Stimulated activated CD4-positive, alpha-beta T cell treated with anti-CD3 and anti-CD28 coated beads, Interleukin-4, amount 100 ng/mL, for 48 hours (primary cell): ENCODE results near the gene FMN2.
"Not testable (repeated sequence)": the region's sequence is repeated elsewhere in the genome, so short reads cannot be mapped to it uniquely, and the experiment has no call there.

Experiments used
- DNase-seq, 2 donors: peaks; one replicate each; pipeline ENCODE4 v3.0.0-alpha.2; 2020; ENCODE audit warnings: low read depth in 2 of 2

The FMN2 gene

GRCh38 chr1:240310226-240310925, 218.7 kb downstream of the FMN2 start:
- DNase-seq = no peak

- no peak for DNase-seq
These were observed 221.2 kb downstream of the FMN2 start for GRCh38 chr1:240312872-240313271.

- no peak for DNase-seq
These were observed 223.4 kb downstream of the FMN2 start for GRCh38 chr1:240314845-240315801.

- DNase-seq = no peak
These were observed 228.3 kb downstream of the FMN2 start for GRCh38 chr1:240319998-240320397.

GRCh38 chr1:240320659-240321058, 229.0 kb downstream of the FMN2 start:
- DNase-seq = no peak

- DNase-seq = no peak
These were observed 231.3 kb downstream of the FMN2 start for GRCh38 chr1:240322943-240323342.

GRCh38 chr1:240328382-240328781, 236.7 kb downstream of the FMN2 start:
- not testable (repeated sequence) for DNase-seq

- no peak for DNase-seq
These were observed 237.8 kb downstream of the FMN2 start for GRCh38 chr1:240329443-240329842.

GRCh38 chr1:240332672-240333071, 241.0 kb downstream of the FMN2 start:
- no peak for DNase-seq

- DNase-seq = no peak
These were observed 246.1 kb downstream of the FMN2 start for GRCh38 chr1:240337781-240338180.

GRCh38 chr1:240338837-240339236, 247.2 kb downstream of the FMN2 start:
- DNase-seq = no peak

- DNase-seq = no peak
These were observed 249.9 kb downstream of the FMN2 start for GRCh38 chr1:240341365-240342250.

GRCh38 chr1:240342251-240342625, 250.6 kb downstream of the FMN2 start:
- DNase-seq = no peak

- no peak for DNase-seq
These were observed 251.4 kb downstream of the FMN2 start for GRCh38 chr1:240343045-240343444.

GRCh38 chr1:240343966-240344365, 252.3 kb downstream of the FMN2 start:
- no peak for DNase-seq

- DNase-seq = no peak
These were observed 253.2 kb downstream of the FMN2 start for GRCh38 chr1:240344918-240345317.

- no peak for DNase-seq
These were observed 258.0 kb downstream of the FMN2 start for GRCh38 chr1:240349695-240350094.

- no peak for DNase-seq
These were observed 259.2 kb downstream of the FMN2 start for GRCh38 chr1:240350910-240351331.

- DNase-seq = no peak
These were observed 260.0 kb downstream of the FMN2 start for GRCh38 chr1:240351690-240352089.

GRCh38 chr1:240352769-240353168, 261.1 kb downstream of the FMN2 start:
- no peak for DNase-seq

GRCh38 chr1:240356568-240356967, 264.9 kb downstream of the FMN2 start:
- DNase-seq = no peak

GRCh38 chr1:240362046-240362445, 270.4 kb downstream of the FMN2 start:
- no peak for DNase-seq
